Subcutaneous abdominal adipose tissue (tissue), 5 donors: ENCODE results near the gene OR51E1.

Experiments used
- H3K27ac ChIP-seq: one replicate; pipeline ENCODE4 v1.7.0; 2013; ENCODE audit warnings: low read depth, mild to moderate bottlenecking, inconsistent platforms, low read length, moderate library complexity
- H3K27me3 ChIP-seq, 5 donors: one replicate each; pipeline ENCODE4 v1.7.0; 2013; ENCODE audit warnings: low read length in 5 of 5, inconsistent platforms in 1 of 5; ENCODE audit not compliant: control insufficient read depth in 5 of 5, insufficient read depth in 4 of 5
- H3K36me3 ChIP-seq, 5 donors: one replicate each; pipeline ENCODE4 v1.7.0; 2013; ENCODE audit warnings: low read length in 5 of 5; ENCODE audit not compliant: control insufficient read depth in 5 of 5, insufficient read depth in 5 of 5
- H3K4me1 ChIP-seq, 5 donors: one replicate each; pipeline ENCODE4 v1.7.0; 2013; ENCODE audit warnings: low read length in 5 of 5, mild to moderate bottlenecking in 3 of 5, moderate library complexity in 1 of 5; ENCODE audit not compliant: control insufficient read depth in 5 of 5, insufficient read depth in 5 of 5
- H3K4me3 ChIP-seq, 5 donors: one replicate each; pipeline ENCODE4 v1.7.0; 2013; ENCODE audit warnings: low read length in 5 of 5, low read depth in 1 of 5
- H3K9ac ChIP-seq, 5 donors: one replicate each; pipeline ENCODE4 v1.7.0; 2013; ENCODE audit warnings: low read length in 5 of 5, mild to moderate bottlenecking in 4 of 5, moderate library complexity in 3 of 5
- H3K9me3 ChIP-seq, 5 donors: one replicate each; pipeline ENCODE4 v1.7.0; 2013; ENCODE audit warnings: low read length in 5 of 5; ENCODE audit not compliant: control insufficient read depth in 5 of 5
- donor health status: healthy.
- donor health status: healthy.
- donor health status: healthy.
- donor health status: healthy.
- donor health status: healthy.

Gene OR51E1

DNA sequence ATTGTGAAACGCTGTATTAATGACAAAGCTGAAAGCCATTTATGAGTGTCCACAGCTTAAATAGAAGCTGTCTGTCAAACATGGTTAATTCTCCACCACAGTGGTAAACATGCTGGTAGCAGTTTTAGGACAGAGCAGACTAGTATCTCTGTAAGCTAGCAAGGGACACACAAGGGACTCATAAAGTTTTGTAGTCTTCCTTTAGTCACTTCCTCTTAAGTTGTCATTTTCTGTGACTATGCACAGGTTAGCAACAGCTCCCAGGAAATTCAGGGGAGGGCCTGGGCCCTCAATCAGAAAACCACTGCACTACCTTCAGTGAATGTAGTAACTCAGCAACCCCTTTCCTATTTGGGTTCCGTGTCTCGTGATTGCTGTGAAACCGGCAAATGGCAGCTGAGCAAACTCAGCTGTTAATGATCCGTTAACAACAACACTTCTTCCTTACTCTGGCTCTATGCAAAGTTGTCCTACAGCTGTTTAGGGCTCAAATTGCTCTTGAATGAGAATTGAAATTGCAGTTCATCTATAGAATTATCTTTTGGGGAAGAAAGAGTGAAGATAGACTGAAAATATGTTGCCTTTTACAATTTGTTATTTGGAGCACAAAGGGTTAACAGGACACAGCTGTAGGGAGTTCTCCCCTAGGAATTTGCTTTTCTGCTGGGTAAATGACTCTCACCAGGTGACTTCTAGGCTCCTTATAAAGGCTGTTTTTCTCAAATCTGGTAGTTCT, 60.4 kb downstream of the OR51E1 start, which contains the start of gene MMP26:
TSS of gene MMP26 (plus strand) at position 731 of the 736 bp plus-strand sequence.
- Histone ChIP-seq H3K9me3 (no peaks in the 10 kb centered on the region), H3K4me3 (no peak within 1 kb of the TSS), H3K36me3 (no peaks in the 10 kb centered on the region), H3K4me1 (peaks cover 0 to 7% (median 0%) of the 10 kb centered on the region in 5 donors), H3K9ac (no peak within 1 kb of the TSS), H3K27me3 (no peaks in the 10 kb centered on the region), H3K27ac (no peak within 1 kb of the TSS)

GRCh38 chr11:4704790-4705334, 61.1 kb downstream of the OR51E1 start:
- no peaks in the 10 kb centered on the region for H3K36me3 ChIP-seq

More at GRCh38 chr11:4704790-4705334, 61.1 kb downstream of the OR51E1 start:
- Histone ChIP-seq H3K9me3 (no peaks in the 10 kb centered on the region), H3K9ac (no peak overlapping the region), H3K27ac (no peak overlapping the region), H3K27me3 (no peaks in the 10 kb centered on the region), H3K4me3 (no peak overlapping the region), H3K4me1 (peaks cover 0 to 7% (median 0%) of the 10 kb centered on the region in 5 donors)
